ENCODE data around the gene B4GALT4.
"Not testable (repeated sequence)": the region's sequence is repeated elsewhere in the genome, so short reads cannot be mapped to it uniquely, and the experiment has no call there.

The B4GALT4 gene

GRCh38 chr3:119205209-119205608 is 35.5 kb downstream of the B4GALT4 start:
- DNase-seq (ENCODE audit: low read depth) = no peak

DNA sequence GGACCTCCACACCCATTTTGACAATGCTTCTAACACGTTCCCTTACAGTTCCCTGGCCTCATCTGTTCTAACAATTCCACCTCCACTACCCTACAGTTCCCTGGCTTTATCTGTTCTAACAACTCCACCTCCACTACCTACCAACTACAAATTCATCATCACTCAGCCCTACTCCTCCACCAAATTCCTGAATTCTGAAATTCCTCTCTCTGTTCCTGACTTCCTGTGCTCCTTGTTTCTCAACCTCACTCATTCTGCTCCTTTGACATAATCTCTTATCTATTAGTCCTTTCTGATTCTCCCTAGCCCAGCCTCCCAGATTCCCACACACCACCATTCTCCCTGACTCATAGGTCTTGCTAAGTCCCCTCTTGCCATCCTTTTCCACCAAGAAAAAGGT is 44.8 kb downstream of the B4GALT4 start:
- DNase-seq (ENCODE audit: low read depth) = no peak

DNA sequence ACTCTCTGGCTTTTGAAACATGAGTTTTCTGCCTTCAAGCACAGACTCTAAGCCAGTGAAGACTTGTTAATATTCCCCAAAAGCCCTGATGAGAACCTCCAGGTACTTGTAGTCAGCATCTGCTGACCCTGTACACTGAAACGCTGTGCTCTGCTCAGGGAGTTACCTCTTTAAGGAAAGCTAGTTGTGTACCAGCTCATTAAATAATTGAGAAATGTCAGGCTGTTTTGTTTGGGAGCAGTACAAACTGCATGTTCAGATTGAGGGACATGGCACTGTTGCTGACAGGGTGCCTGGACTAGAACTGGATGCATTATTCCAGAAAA is 45.6 kb downstream of the B4GALT4 start:
- no peak for DNase-seq (ENCODE audit: low read depth)

- DNase-seq (ENCODE audit: low read depth) = no peak
Measured at GRCh38 chr3:119194237-119195150, 46.2 kb downstream of the B4GALT4 start.

DNA sequence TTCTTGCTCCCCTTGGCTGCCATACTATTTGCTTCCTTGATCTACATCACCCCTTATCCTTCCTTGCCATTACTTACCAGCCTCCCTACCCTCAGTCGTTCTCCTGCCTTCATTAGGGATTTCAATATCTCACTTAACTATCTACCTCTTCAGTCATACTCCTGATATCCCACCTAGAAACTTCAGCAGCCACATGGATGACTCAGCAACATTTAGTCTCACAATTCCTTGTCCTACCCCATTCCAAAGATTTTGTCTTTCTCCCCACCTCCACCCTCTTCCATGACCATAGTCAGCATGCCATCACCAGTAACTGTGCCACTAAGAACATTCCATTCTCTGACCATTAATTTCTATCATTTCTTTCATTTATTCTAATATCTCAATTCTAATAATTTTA is 48.9 kb downstream of the B4GALT4 start:
- no peak for DNase-seq (ENCODE audit: low read depth)

DNA sequence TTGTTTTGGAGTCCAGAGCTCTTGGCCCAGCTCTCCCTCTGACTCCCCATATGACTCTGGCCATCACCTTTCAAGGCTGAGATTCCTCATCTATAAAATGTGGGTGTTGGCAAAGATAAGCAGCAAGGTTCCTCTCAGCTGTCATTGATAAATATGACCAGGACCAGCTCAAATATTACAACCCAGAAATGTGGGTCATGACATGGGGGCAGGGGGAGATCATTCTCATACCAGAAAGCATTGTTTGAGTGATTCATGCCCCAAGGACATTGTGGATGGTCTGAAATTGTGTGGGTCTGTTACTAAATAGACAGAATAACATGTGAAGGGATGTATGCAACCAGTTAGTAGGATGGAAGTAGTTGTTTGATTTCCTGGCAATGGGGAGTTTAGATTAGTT is 53.4 kb downstream of the B4GALT4 start:
- no peak for DNase-seq (ENCODE audit: low read depth)

GRCh38 chr3:119184796-119185570 is 55.7 kb downstream of the B4GALT4 start:
- DNase-seq (ENCODE audit: low read depth) = no peak

- no peak for DNase-seq (ENCODE audit: low read depth)
Measured at GRCh38 chr3:119184111-119184510, 56.6 kb downstream of the B4GALT4 start.

DNA sequence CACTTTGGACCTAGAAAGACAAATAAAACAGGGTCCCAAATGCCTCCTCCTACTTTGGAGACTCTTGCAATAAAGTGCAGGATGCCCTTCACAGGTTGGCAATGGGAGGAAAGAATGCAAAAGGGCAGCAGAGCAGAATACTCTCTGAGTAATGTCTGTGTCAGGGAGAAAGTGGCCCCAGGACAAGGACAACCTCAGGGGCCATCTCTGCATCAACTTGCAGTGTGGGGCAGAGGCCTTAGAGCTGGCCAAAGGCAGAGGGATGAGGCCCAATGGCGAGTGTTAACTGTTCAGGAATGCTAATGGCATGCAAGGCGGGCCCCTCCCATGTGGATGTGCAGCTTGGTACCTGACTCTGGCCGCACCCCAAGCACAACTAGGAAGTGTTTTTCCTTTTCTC is 58.9 kb downstream of the B4GALT4 start:
- DNase-seq (ENCODE audit: low read depth) = no peak

- no peak for DNase-seq (ENCODE audit: low read depth)
Measured at GRCh38 chr3:119177321-119177720, 63.4 kb downstream of the B4GALT4 start.

- no peak for DNase-seq (ENCODE audit: low read depth)
Measured at GRCh38 chr3:119176778-119177177, 63.9 kb downstream of the B4GALT4 start.

GRCh38 chr3:119175872-119176756 is 64.6 kb downstream of the B4GALT4 start:
- DNase-seq (ENCODE audit: low read depth) = no peak

DNA sequence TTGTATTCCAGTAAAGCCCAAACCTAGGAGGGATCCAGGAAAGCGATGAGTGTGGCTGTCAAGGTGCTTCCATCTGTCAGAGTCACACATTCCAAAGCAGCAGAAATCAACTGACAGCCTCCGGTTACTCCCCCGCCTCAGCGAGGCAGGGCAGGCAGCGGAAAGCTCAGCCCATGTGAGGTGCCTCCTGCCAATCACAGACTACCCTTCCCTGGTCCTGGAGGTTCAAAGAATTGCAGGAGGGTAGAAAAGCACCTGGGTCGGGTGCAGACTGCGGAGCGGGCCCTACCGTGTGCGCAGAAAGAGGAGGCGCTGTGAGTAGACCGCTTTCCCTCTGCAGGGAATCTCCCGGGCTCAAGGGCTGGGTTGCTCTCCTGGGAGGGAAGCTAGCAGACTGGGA is 67.4 kb downstream of the B4GALT4 start, which contains the start of gene UPK1B:
TSS of gene UPK1B (plus strand) at position 274 of the 400 bp plus-strand sequence. CDS start 13,144 bp downstream, outside the sequence.
- DNase-seq (ENCODE audit: low read depth) = no peak

DNA sequence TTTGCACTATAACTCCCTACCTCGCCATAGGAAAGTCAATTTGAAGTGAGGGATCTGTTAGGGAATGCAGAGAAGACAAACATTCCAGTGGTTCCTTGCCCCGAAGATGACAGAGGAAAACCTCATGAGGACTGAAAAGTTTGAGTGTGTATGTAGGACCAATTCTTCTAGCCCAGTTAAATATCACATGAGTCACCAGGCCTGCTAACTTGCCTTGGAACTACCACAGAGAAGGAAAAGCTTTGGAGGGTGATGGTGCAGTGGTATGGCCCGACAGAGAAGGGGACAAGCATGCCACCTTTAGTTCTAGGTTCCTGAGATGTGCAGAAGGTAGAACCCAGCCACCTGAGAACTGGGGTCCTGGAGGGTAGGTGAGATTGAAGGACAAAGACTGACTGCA is 69.9 kb downstream of the B4GALT4 start:
- DNase-seq (ENCODE audit: low read depth) = no peak

DNA sequence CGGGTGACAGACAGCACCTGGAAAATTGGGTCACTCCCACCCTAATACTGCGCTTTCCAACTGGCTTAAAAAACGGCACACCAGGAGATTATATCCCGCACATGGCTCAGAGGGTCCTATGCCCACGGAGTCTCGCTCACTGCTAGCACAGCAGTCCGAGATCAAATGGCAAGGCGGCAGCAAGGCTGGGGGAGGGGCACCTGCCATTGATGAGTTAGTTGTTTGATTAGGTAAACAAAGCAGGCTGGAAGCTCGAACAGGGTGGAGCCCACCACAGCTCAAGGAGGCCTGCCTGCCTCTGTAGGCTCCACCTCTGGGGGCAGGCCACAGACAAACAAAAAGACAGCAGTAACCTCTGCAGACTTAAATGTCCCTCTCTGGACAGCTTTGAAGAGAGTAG is 75.9 kb downstream of the B4GALT4 start:
- not testable (repeated sequence) for DNase-seq (ENCODE audit: low read depth)
